ENCODE data around the gene FAF1.

DNA sequence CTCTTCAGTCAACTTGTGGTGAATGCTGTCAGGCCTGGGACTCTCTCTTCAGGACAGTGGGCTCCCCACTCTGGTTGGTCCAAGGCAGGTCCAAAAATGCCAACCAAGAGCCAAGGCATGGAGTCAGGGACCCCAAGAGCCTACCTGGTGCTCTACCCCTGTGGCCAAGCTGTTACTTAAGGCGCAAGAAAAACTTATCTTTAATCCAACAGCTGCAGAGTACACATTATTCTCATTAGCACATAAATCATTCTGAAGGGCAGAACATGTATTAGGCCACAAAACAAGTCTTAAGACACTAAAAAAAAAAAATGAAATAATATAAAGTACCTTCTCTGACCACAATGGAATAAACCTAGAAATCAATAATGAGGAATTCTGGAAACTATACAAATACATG lies 65.7 kb downstream of the FAF1 start:
- TF ChIP-seq EZH2phosphoT487 (IDR thresholded peaks at IDR 0.05; ENCODE audit: borderline replicate concordance, low read length): no peak
- TF ChIP-seq, protein P1, sequence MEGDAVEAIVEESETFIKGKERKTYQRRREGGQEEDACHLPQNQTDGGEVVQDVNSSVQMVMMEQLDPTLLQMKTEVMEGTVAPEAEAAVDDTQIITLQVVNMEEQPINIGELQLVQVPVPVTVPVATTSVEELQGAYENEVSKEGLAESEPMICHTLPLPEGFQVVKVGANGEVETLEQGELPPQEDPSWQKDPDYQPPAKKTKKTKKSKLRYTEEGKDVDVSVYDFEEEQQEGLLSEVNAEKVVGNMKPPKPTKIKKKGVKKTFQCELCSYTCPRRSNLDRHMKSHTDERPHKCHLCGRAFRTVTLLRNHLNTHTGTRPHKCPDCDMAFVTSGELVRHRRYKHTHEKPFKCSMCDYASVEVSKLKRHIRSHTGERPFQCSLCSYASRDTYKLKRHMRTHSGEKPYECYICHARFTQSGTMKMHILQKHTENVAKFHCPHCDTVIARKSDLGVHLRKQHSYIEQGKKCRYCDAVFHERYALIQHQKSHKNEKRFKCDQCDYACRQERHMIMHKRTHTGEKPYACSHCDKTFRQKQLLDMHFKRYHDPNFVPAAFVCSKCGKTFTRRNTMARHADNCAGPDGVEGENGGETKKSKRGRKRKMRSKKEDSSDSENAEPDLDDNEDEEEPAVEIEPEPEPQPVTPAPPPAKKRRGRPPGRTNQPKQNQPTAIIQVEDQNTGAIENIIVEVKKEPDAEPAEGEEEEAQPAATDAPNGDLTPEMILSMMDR (conservative IDR thresholded peaks at IDR 0.05; ENCODE audit: low read depth, low read length): no peak

All from PC-3 (cell line).